ENCODE results near the gene EMILIN2. TPM values are rescaled to one million over a fixed set of nuclear protein-coding genes. Genes with fewer than 3 reads are reported as not detected.
"Not testable (repeated sequence)": the region's sequence is repeated elsewhere in the genome, so short reads cannot be mapped to it uniquely, and the experiment has no call there.

Gene EMILIN2
- total RNA-seq, 3 donors from 2014 or later (not counting 1 experiment from before 2014, with no cell fraction given): 8.4 to 25.6 (median 9.8) TPM

GRCh38 chr18:2857491-2858131 lies 10.8 kb downstream of the EMILIN2 start:
- ATAC-seq: peak in 1 of 3 donors; percentile 49
- Mint-ChIP-seq H3K4me3 (no peak overlapping the region), H3K4me1 (no peaks in the 10 kb centered on the region)

GRCh38 chr18:2860397-2860796 lies 13.6 kb downstream of the EMILIN2 start:
- H3K36me3 ChIP-seq (ENCODE audit: control insufficient read depth, insufficient read depth, low read length); H3K36me3 Mint-ChIP-seq; H3K4me1 ChIP-seq (ENCODE audit: control insufficient read depth, insufficient read depth, low read length); H3K4me3 Mint-ChIP-seq; H3K4me3 ChIP-seq (ENCODE audit: low read length); ATAC-seq; H3K27ac ChIP-seq (ENCODE audit: low read length); DNase-seq; H3K27ac Mint-ChIP-seq; H3K27me3 ChIP-seq (ENCODE audit: control insufficient read depth, insufficient read depth, low read length); H3K9me3 Mint-ChIP-seq; intact Hi-C loops (cut with micrococcal nuclease); H3K4me1 Mint-ChIP-seq; H3K9me3 ChIP-seq (ENCODE audit: control insufficient read depth, insufficient read depth, low read length): not testable (repeated sequence)
- peaks cover 0 to 12% of the 10 kb centered on the region in 2 donors for H3K27me3 Mint-ChIP-seq (ENCODE audit: low read depth in 2 of 2)

More at GRCh38 chr18:2857491-2858131, 10.8 kb downstream of the EMILIN2 start:
- intact Hi-C loops (cut with micrococcal nuclease): no loop called here
- H3K27me3 Mint-ChIP-seq (ENCODE audit: low read depth in 2 of 2): peaks cover 0 to 11% of the 10 kb centered on the region in 2 donors
- TF ChIP-seq CTCF (IDR thresholded peaks at IDR 0.05): no peak
- 76% methylated on average over 18 of the region's 18 CpGs for WGBS (ENCODE audit: insufficient coverage)
- no peak overlapping the region for H3K27ac ChIP-seq (ENCODE audit: low read length)
- H3K36me3 ChIP-seq (ENCODE audit: control insufficient read depth, insufficient read depth, low read length): no peaks in the 10 kb centered on the region
- no peaks in the 10 kb centered on the region for H3K9me3 ChIP-seq (ENCODE audit: control insufficient read depth, insufficient read depth, low read length)
- no peaks in the 10 kb centered on the region for H3K9me3 Mint-ChIP-seq
- no peaks in the 10 kb centered on the region for H3K36me3 Mint-ChIP-seq
- no peak overlapping the region for H3K27ac Mint-ChIP-seq
- no peaks in the 10 kb centered on the region for H3K27me3 ChIP-seq (ENCODE audit: control insufficient read depth, insufficient read depth, low read length)
- no peak overlapping the region for H3K4me3 ChIP-seq (ENCODE audit: low read length)
- no peak for DNase-seq
- no peaks in the 10 kb centered on the region for H3K4me1 ChIP-seq (ENCODE audit: control insufficient read depth, insufficient read depth, low read length)

GRCh38 chr18:2863997-2864396 lies 17.2 kb downstream of the EMILIN2 start:
- WGBS (ENCODE audit: insufficient coverage): no CpG with 5 or more reads among the region's 1 CpG
- H3K36me3 Mint-ChIP-seq, DNase-seq: not testable (repeated sequence)

DNA sequence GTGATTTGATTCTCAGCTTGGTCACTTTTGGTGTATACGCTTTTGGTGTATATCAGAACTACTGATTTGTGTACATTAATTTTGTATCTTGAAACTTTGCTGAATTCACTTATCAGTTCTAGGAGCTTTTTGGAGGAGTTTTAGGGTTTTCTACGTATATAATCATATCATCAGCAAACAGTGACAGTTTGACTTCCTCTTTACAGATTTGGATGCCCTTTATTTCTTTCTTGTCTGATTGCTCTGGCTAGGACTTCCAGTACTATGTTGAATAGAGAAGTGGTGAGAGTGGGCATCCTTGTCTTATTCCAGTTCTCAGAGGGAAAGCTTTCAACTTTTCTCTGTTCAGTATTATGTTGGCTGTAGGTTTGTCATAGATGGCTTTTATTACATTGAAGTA lies 19.7 kb downstream of the EMILIN2 start:
- ATAC-seq; H3K4me3 ChIP-seq (ENCODE audit: low read length); H3K27ac Mint-ChIP-seq; H3K9me3 Mint-ChIP-seq; H3K9me3 ChIP-seq (ENCODE audit: control insufficient read depth, insufficient read depth, low read length); DNase-seq; H3K36me3 ChIP-seq (ENCODE audit: control insufficient read depth, insufficient read depth, low read length); H3K4me1 Mint-ChIP-seq; H3K27me3 ChIP-seq (ENCODE audit: control insufficient read depth, insufficient read depth, low read length); H3K4me3 Mint-ChIP-seq; H3K4me1 ChIP-seq (ENCODE audit: control insufficient read depth, insufficient read depth, low read length); H3K27ac ChIP-seq (ENCODE audit: low read length); intact Hi-C loops (cut with micrococcal nuclease); H3K36me3 Mint-ChIP-seq: not testable (repeated sequence)
- 0% methylated on average over 1 of the region's 2 CpGs for WGBS (ENCODE audit: insufficient coverage)
- peaks cover 0 to 12% of the 10 kb centered on the region in 2 donors for H3K27me3 Mint-ChIP-seq (ENCODE audit: low read depth in 2 of 2)

More at GRCh38 chr18:2863997-2864396, 17.2 kb downstream of the EMILIN2 start:
- H3K27ac Mint-ChIP-seq; H3K9me3 ChIP-seq (ENCODE audit: control insufficient read depth, insufficient read depth, low read length); H3K36me3 ChIP-seq (ENCODE audit: control insufficient read depth, insufficient read depth, low read length); H3K4me3 ChIP-seq (ENCODE audit: low read length); H3K27me3 ChIP-seq (ENCODE audit: control insufficient read depth, insufficient read depth, low read length); ATAC-seq; intact Hi-C loops (cut with micrococcal nuclease); H3K4me3 Mint-ChIP-seq; H3K27ac ChIP-seq (ENCODE audit: low read length); H3K4me1 ChIP-seq (ENCODE audit: control insufficient read depth, insufficient read depth, low read length); H3K27me3 Mint-ChIP-seq (ENCODE audit: low read depth in 2 of 2); H3K4me1 Mint-ChIP-seq; H3K9me3 Mint-ChIP-seq: not testable (repeated sequence)

- H3K4me3 Mint-ChIP-seq: no peak overlapping the region
- intact Hi-C loops (cut with micrococcal nuclease): no loop called here
- peaks cover 0 to 12% of the 10 kb centered on the region in 2 donors for H3K27me3 Mint-ChIP-seq (ENCODE audit: low read depth in 2 of 2)
- H3K36me3 ChIP-seq (ENCODE audit: control insufficient read depth, insufficient read depth, low read length): no peaks in the 10 kb centered on the region
- H3K36me3 Mint-ChIP-seq: no peaks in the 10 kb centered on the region
- ATAC-seq: no peak
- no peaks in the 10 kb centered on the region for H3K9me3 Mint-ChIP-seq
- no peaks in the 10 kb centered on the region for H3K27me3 ChIP-seq (ENCODE audit: control insufficient read depth, insufficient read depth, low read length)
- no peaks in the 10 kb centered on the region for H3K4me1 Mint-ChIP-seq
- 80% methylated on average over 1 of the region's 2 CpGs for WGBS (ENCODE audit: insufficient coverage)
- DNase-seq: no peak
- no peak overlapping the region for H3K27ac ChIP-seq (ENCODE audit: low read length)
- TF ChIP-seq CTCF (IDR thresholded peaks at IDR 0.05): no peak
- no peaks in the 10 kb centered on the region for H3K9me3 ChIP-seq (ENCODE audit: control insufficient read depth, insufficient read depth, low read length)
- no peak overlapping the region for H3K4me3 ChIP-seq (ENCODE audit: low read length)
- H3K4me1 ChIP-seq (ENCODE audit: control insufficient read depth, insufficient read depth, low read length): no peaks in the 10 kb centered on the region
- H3K27ac Mint-ChIP-seq: no peak overlapping the region
Observed at GRCh38 chr18:2869207-2869606, 22.4 kb downstream of the EMILIN2 start.
